SK-N-SH (cell line): ENCODE data around the gene ASIC4. TPM values are rescaled to one million over a fixed set of nuclear protein-coding genes. Genes with fewer than 3 reads are reported as not detected.

ENCODE experiments used
- CTCF ChIA-PET: fragments of 300-600, 350-600 bp; formaldehyde crosslinking; extraction: SDS; loops from one replicate; lab custom pipeline; 2021; lab: Yijun Ruan, JAX
- POLR2A ChIA-PET: fragments of 350-600 bp; sonication (Branson Sonifier 250); formaldehyde crosslinking; extraction: SDS; loops from one replicate; lab custom pipeline; 2020; ENCODE audit warnings: antibody characterized with exemption, inconsistent platforms; lab: Yijun Ruan, JAX
- DNase-seq: peaks from one replicate; pipeline ENCODE4 v3.0.0; 2012
- H2AFZ ChIP-seq: fragments of 200-600 bp; sonication (generic); 2 replicates; pipeline ENCODE4 v1.8.1; 2016; ENCODE audit warnings: antibody characterized with exemption, mild to moderate bottlenecking, low read depth
- H3F3A ChIP-seq: fragments of 200-600 bp; sonication (generic); replicated peaks from 2 replicates; pipeline ENCODE3; 2016; ENCODE audit warnings: antibody characterized with exemption, mild to moderate bottlenecking; ENCODE audit not compliant: insufficient read depth
- H3K27ac ChIP-seq, 2 experiments: fragments of 200-500 bp in 1 of 2; fragments of 200-600 bp in 1 of 2; sonication (Bioruptor generic) in 1 of 2; sonication (generic), shearing (Covaris generic) in 1 of 2; 2 replicates each; pipeline versions ENCODE4 v1.5.1 to v1.6.1; 2014 to 2016; ENCODE audit warnings: low read depth in 2 of 2, inconsistent platforms in 1 of 2, low read length in 1 of 2, mild to moderate bottlenecking in 1 of 2, mixed read lengths in 1 of 2
- H3K27me3 ChIP-seq: fragments of 200-600 bp; sonication (generic), shearing (Covaris generic); 2 replicates; pipeline ENCODE4 v1.6.1; 2016; ENCODE audit warnings: mixed run types; ENCODE audit not compliant: insufficient read depth
- H3K36me3 ChIP-seq, 2 experiments: fragments of 200-500 bp in 1 of 2; fragments of 200-600 bp in 1 of 2; sonication (Bioruptor generic) in 1 of 2; sonication (generic) in 1 of 2; replicated peaks in 1 of 2; 2 replicates each; pipeline versions ENCODE3 to v1.5.1; 2014 to 2016; ENCODE audit warnings: low read length in 1 of 2, mild to moderate bottlenecking in 1 of 2; ENCODE audit not compliant: insufficient read depth in 2 of 2, control insufficient read depth in 1 of 2
- H3K4me1 ChIP-seq, 2 experiments: fragments of 200-500 bp in 1 of 2; fragments of 200-600 bp in 1 of 2; sonication (Bioruptor generic) in 1 of 2; sonication (generic), shearing (Covaris generic) in 1 of 2; 2 replicates each; pipeline versions ENCODE4 v1.5.1 to v1.6.1; 2014 to 2016; ENCODE audit warnings: low read depth in 1 of 2, low read length in 1 of 2, mixed run types in 1 of 2; ENCODE audit not compliant: insufficient read depth in 2 of 2, control insufficient read depth in 1 of 2
- H3K4me2 ChIP-seq: fragments of 200-600 bp; sonication (generic), shearing (Covaris generic); 2 replicates; pipeline ENCODE4 v1.6.1; 2017; ENCODE audit warnings: mixed run types
- H3K4me3 ChIP-seq, 2 experiments: fragments of 200-500 bp in 1 of 2; fragments of 200-600 bp in 1 of 2; sonication (Bioruptor generic) in 1 of 2; sonication (generic), shearing (Covaris generic) in 1 of 2; 2 replicates each; pipeline versions ENCODE4 v1.5.1 to v1.8.1; 2014 to 2016; ENCODE audit warnings: low read depth in 2 of 2, inconsistent platforms in 1 of 2, low read length in 1 of 2, mild to moderate bottlenecking in 1 of 2, mixed read lengths in 1 of 2, moderate library complexity in 1 of 2
- H3K79me2 ChIP-seq: fragments of 200-600 bp; sonication (generic); 2 replicates; pipeline ENCODE4 v1.8.1; 2017; ENCODE audit warnings: mild to moderate bottlenecking; ENCODE audit not compliant: insufficient read depth
- H3K9ac ChIP-seq: fragments of 200-600 bp; sonication (generic); 2 replicates; pipeline ENCODE4 v1.6.1; 2017; ENCODE audit warnings: mixed run types
- H3K9me2 ChIP-seq: fragments of 200-600 bp; sonication (generic); 2 replicates; pipeline ENCODE4 v1.6.1; 2017; ENCODE audit warnings: mixed run types
- H3K9me3 ChIP-seq: fragments of 200-600 bp; sonication (generic); 2 replicates; pipeline ENCODE4 v1.6.1; 2017; ENCODE audit warnings: mixed run types, mild to moderate bottlenecking, moderate library complexity
- H4K20me1 ChIP-seq: fragments of 200-600 bp; sonication (generic); 2 replicates; pipeline ENCODE4 v1.6.1; 2017; ENCODE audit warnings: mild to moderate bottlenecking, mixed run types; ENCODE audit not compliant: insufficient read depth
- EP300 ChIP-seq, 2 experiments: IDR thresholded peaks; 2 replicates each; pipeline versions ENCODE4 v1.4.0 to v1.6.1; 2012; ENCODE audit warnings: borderline replicate concordance in 1 of 2, low read depth in 1 of 2, low read length in 1 of 2
- FOSL2 ChIP-seq: IDR thresholded peaks from 2 replicates; pipeline ENCODE4 v1.4.0; 2012; ENCODE audit warnings: low read depth, mild to moderate bottlenecking, moderate library complexity, borderline replicate concordance
- GABPA ChIP-seq: IDR thresholded peaks from 2 replicates; pipeline ENCODE4 v1.4.0; 2012; ENCODE audit warnings: low read depth, mild to moderate bottlenecking
- GATA2 ChIP-seq: sonication (generic); formaldehyde crosslinking; IDR thresholded peaks from 2 replicates; pipeline ENCODE4 v1.5.0; 2020; ENCODE audit warnings: mild to moderate bottlenecking, missing genetic modification reagents
- MXI1 ChIP-seq: IDR thresholded peaks from 2 replicates; pipeline ENCODE4 v1.6.1; 2012; ENCODE audit warnings: mild to moderate bottlenecking, low read depth, low read length, improper control_type of control experiment
- RCOR1 ChIP-seq: fragments of 150-350 bp; IDR thresholded peaks from 2 replicates; pipeline ENCODE4 v1.6.1; 2017; ENCODE audit warnings: antibody characterized with exemption, low read length
- REST ChIP-seq: IDR thresholded peaks from 2 replicates; pipeline ENCODE4 v1.6.1; 2012; ENCODE audit warnings: mild to moderate bottlenecking, low read depth, low read length, moderate library complexity
- RFX5 ChIP-seq: IDR thresholded peaks from 2 replicates; pipeline ENCODE4 v1.6.1; 2012; ENCODE audit warnings: mild to moderate bottlenecking, improper control_type of control experiment, low read length
- YY1 ChIP-seq: IDR thresholded peaks from 2 replicates; pipeline ENCODE4 v1.4.0; 2012; ENCODE audit warnings: low read depth, mild to moderate bottlenecking
- WGBS: methylation state at CpG from one replicate; pipeline ENCODE4 v1.1.6; 2017; ENCODE audit warnings: low lambda C conversion rate; 5-methylcytosine and 5-hydroxymethylcytosine counted together
- polyA plus RNA-seq, 3 experiments: library from polyadenylated mRNA; depleted of rRNA; stranded (reverse); fragments of >200 nt; gene quantifications; 2 replicates each; pipeline ENCODE4 v1.2.3, GENCODE V29; 2012

Gene ASIC4
- polyA plus RNA-seq, 1 of the 3 experiments (the other 2 are of a cell fraction) = 0.05 TPM

DNA sequence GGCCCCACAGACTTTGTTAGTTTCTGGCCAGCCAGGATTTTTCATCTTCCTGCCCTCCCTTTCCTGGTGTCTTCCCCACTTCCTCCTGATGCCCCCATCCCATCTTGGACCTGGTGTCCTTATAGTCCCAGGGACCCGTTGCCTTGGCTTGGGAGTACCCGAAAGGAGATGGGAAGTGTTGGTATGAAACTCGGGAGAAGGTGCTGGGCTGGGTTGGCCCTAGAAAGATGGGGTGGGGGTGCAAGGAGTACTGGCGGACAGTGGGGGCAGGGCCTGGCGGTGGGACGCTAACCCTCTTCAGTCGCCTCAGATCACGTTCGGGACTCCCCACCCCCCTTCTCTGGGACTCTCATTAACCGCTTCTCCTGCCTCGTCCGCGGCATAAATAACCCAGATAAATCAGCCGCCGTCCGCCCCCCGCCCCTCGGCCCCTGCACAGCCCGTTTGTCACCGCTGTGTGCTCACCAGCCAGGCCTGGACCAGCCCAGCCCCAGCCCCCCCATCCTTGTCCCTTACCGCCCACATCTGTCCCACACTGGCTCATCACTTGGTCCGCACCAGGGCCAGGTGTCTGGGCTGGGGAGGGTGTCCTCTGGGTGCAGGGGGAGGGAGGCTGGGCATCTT is 3.7 kb upstream of the ASIC4 start (continued):
- TF ChIP-seq MXI1 (no peak), GABPA (no peak), REST (no peak), YY1 (no peak)

GRCh38 chr2:219511547-219512325 is 2.5 kb upstream of the ASIC4 start:
- no peaks in the 10 kb centered on the region for H3K79me2 ChIP-seq
- H3K4me2 ChIP-seq = no peak overlapping the region
- peaks cover 3 to 99% of the 10 kb centered on the region in 2 experiments; a peak in 2 of 4 replicates for H3K4me1 ChIP-seq
- no peaks in the 10 kb centered on the region for H4K20me1 ChIP-seq
- TF ChIP-seq FOSL2 = no peak
- peak; percentile 49; the same call in 1 of the 2 replicates for TF ChIP-seq GATA2 (CRISPR knock-in tag)
- TF ChIP-seq RFX5 = no peak
- TF ChIP-seq EP300 (IDR thresholded peaks at IDR 0.05; ENCODE audit: borderline replicate concordance in 1 of 2, low read depth in 1 of 2, low read length in 1 of 2) = peak in 1 of 2 experiments; percentile 61; a peak in 2 of 4 replicates
- no peak for TF ChIP-seq GABPA
- TF ChIP-seq RCOR1 = no peak
- no peaks in the 10 kb centered on the region for H3F3A ChIP-seq
- peak; percentile 75 for DNase-seq
- POLR2A ChIA-PET = interaction anchor here (0.9 to 13.5 kb wide), 7 partner anchors 9 to 52 kb away, joined by 3 to 210 read pairs (median 6); partner anchors contain the start of gene GMPPA
- no peaks in the 10 kb centered on the region for H3K9me2 ChIP-seq
- CTCF ChIA-PET = interaction anchor here (0.6 to 62.1 kb wide), 8 partner anchors 3 to 352 kb away, joined by 3 to 2824 read pairs (median 4); partner anchors contain the start of genes ASIC4, CHPF, GMPPA and TMEM198
- peaks cover 0 to under 1% of the 10 kb centered on the region in 2 experiments for H3K36me3 ChIP-seq
- peak overlapping the region in 1 of 2 experiments; percentile 96; a peak in 2 of 4 replicates for H3K27ac ChIP-seq
- H2AFZ ChIP-seq = no peak overlapping the region
- WGBS = 45% methylated on average over 15 of the region's 15 CpGs
- no peaks in the 10 kb centered on the region for H3K9me3 ChIP-seq
- no peak overlapping the region for H3K4me3 ChIP-seq
- peaks cover 26% of the 10 kb centered on the region for H3K27me3 ChIP-seq
- no peak overlapping the region for H3K9ac ChIP-seq
